GM15510 (cell line): Measurements from ENCODE around the gene NIPBL.

Source experiments
- POLR2A ChIP-seq: IDR thresholded peaks from 3 replicates; pipeline ENCODE4 v1.6.1; 2011; ENCODE audit warnings: borderline replicate concordance; ENCODE audit not compliant: insufficient read length; ENCODE audit errors: extremely low read depth

Gene NIPBL

DNA sequence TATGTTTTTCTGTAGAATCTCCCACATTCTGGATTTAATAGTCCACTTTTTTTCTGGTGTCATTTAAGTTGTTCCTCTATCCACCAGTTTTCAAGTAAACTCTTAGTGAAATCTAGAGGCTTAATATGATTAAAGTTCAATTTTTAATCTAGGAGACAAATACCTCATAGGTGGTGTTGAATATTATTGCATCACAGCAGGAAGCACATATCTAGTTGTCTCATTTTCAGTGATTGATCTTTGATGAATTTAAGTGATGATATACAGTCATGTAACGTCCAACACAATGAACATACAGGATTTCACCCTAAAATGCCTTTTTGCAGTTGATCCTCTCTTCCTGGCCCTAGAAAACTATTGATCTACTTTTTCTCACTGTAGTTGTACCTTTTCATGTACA is 152.3 kb downstream of the NIPBL start:
- TF ChIP-seq POLR2A: no peak

DNA sequence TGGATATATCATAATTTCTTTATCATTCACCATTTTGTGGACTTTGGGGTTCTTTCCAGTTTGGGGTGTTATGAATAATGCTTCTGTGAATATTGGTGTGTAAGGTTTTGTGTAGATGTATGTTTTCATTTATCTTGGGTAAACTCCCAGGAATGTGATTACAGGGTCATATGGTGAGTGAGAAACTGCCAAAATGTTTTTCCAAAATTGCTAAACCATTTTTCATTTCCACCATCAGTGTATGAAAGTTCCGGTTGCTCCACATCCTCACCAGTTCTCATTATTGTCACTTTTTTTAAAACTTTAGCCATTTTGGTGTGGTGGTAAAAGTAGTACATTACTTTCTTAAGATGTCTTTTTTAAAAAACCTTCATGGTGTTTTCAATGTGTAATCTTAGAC is 152.9 kb downstream of the NIPBL start:
- no peak for TF ChIP-seq POLR2A

DNA sequence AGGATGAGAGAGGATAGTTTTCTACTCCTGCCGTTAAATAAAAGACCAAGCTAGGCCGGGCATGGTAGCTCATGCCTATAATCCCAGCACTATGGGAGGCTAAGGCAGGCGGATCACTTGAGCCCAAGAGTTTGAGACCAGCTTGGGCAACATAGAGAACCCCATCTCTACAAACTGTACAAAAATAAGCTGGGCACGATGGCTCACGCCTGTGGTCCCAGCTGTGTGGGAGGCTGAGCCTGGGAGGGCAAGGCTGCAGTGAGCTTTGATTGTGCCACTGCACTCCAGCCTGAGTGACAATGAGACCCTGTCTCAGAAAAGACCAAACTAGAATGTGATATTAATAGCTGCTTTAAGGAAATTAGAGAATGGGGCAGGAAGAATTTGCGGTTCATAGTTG is 158.4 kb downstream of the NIPBL start:
- no peak for TF ChIP-seq POLR2A

DNA sequence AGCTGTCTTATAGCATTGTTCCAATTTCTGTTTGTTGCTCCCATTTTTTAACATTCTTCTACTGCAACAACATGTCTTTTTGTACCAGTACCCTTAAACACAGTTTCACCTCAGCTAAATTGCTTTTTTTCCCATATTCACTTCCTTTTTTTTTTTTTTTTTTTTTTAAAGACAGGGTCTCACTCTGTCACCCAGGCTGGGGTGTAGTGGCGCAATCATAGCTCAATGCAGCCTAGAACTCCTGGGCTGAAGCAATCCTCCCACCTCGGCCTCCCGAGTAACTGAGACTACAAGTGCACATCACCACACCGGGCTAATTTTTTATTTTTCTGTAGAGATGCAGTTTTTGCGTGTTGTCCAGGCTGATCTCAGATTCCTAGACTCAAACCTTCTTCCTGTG is 161.3 kb downstream of the NIPBL start:
- TF ChIP-seq POLR2A: no peak

DNA sequence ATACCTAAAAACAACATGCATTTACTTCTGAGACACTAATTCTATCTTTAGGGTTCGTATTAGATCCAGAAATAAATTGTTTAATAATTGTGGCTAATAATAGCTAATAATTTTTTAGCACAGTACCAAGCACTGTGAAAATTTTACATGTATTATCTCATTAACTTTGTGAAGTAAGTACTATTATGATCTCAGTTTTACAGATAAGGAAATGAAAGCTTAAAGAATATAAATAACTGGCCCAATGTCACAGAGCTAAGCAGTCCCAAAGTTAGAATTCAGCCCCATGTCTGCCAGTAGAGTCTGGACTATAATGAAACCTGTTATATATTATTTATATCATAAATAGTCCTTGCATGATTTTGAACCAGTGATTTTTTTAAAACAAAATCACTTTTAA is 163.3 kb downstream of the NIPBL start:
- TF ChIP-seq POLR2A: no peak

DNA sequence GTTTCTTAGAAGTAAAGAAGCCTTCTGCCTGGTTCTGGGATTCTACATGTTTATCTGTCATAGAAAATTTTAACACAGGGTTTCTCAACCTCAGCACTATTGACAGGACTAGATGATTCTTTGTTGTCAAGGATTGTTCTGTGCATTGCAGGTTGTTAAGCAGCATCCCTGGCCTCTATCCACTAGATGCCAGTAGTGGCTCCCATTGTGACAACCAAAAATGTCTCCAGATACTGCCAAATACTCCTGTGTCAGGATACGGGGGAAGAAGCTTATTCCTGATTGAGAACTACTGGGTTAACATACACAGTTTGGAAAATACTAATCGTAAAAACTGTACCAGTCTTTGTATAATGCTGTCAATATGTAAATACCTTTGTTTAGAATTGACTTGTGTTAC is 167.1 kb downstream of the NIPBL start:
- TF ChIP-seq POLR2A: no peak

GRCh38 chr5:37044120-37044519 is 167.6 kb downstream of the NIPBL start:
- no peak for TF ChIP-seq POLR2A

DNA sequence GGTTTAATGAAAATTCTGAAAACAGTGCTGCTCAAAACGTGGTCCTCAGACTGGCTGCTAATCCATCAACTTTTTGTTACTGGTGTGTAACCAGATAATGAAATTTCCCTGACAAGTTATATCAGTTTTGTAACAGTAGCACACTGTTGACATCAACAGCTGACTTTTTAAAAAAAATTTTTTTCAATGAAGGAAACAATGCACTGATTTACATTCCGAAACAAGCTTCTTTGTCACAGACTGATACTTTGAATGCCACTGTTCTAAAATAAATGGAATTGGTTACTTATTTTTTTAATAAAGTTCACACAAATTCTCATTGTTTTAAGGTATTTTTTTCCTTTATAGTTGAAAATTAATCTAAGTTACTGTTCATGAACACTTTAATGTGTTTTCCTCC is 169.1 kb downstream of the NIPBL start:
- no peak for TF ChIP-seq POLR2A

- no peak for TF ChIP-seq POLR2A
These were observed 171.4 kb downstream of the NIPBL start for GRCh38 chr5:37047947-37048346.

DNA sequence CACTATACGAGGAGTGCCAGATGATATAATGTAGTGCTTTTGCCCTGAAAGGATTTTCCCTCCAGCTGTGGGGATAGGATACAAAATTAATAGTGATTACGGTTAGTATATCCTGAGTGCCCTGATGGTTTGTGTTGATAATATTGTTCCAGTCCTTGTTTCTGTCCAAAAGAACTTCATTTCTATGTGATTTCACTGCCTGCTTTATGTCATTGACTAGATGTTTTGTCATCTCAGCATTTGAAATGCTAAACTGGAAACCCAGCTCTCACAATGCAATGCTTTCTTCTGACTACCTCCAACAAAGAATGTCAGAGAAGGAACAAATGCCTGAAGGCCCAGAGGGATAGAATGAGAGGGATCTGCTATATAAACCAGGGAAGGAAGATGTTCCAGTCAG is 177.8 kb downstream of the NIPBL start:
- no peak for TF ChIP-seq POLR2A

GRCh38 chr5:37055383-37055990 is 178.9 kb downstream of the NIPBL start:
- TF ChIP-seq POLR2A: no peak

DNA sequence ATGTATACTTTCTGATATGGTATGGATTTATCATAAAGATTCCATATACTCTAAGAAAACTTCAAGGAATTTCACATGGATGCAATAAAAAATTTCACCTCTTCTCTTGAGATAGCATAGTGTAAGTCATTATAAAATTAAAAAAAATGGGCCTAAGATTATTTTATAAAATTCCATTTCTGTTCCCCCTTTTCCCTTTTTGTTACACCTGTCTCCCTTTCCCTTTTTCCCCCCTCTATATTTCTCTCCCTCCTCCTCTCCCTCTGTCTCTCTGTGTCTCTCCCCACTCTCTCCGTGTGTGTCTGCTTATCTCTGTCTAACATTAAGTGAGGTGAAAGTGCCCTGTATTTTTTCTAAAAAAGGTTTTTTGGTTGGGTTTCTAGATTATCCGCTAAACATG is 180.2 kb downstream of the NIPBL start:
- no peak for TF ChIP-seq POLR2A

DNA sequence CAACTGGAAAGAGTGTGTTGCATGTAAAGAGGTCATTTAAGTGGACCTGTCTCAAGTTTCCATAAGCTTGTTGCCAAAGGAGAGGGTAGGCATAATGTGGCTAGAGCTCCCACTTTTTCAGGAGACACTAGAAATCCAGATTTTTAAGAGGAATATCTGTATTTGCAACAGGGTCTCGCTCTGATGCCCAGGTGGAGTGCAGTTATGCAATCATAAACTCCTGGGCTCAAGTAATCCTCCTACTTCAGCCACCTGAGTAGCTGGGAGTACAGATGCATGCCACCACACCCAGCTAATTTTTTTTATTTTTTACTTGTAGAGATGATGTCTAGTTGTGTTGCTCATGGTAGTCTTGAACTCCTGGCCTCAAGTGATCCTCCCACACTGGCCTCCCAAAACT is 183.5 kb downstream of the NIPBL start:
- no peak for TF ChIP-seq POLR2A

- TF ChIP-seq POLR2A: no peak
These were observed 187.2 kb downstream of the NIPBL start for GRCh38 chr5:37063739-37064138.

GRCh38 chr5:37064442-37064841 is 187.9 kb downstream of the NIPBL start:
- no peak for TF ChIP-seq POLR2A

DNA sequence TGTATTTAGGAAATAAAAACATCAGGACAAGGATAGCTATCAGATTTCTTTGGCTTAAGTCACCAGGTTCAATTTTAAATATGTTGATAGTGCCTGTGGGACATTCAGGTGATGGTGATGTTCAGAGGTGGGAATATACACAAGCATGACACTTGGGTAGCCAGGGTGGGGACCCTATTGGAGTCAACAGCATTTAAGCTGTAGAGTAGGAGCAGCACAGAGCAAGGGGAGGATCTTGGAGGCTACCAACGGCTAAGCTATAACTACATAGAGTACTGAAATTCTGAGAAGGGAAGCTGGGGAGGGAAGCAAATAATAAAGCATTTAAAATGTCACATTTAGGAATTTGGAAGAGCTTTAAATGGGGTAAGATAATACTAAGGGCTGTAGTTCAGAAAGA is 194.9 kb downstream of the NIPBL start:
- no peak for TF ChIP-seq POLR2A

DNA sequence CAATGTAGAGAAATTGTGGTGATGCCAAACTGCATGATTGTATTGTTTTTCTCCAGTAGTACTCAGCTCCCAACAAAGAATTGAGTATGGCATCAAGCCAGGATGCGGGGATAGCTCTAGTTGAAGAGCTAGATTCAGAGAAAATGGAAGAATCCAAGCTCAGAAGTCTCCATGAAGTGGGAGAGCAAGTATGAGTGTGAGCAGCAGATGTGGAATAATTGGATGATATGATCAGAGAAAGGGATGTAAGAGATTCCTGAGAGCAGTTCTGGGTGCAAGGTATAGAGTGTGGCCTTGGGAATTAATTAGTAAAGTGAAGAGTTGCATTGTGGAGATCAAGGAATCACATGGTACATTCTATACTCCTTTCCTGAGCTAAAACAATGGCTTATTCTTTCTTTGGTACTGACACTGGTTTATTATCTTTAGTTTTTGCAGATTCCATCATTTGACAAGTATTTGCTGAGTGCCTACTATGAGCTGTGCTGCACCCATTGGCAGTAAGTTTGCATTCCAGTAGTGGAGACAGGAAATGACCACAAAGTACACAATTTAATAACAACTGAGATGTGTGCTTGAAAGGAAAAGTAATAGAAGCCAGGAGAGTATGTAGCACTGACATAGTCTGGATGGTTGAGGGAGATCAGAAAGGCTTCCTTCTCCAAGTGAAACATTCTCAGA is 195.5 kb downstream of the NIPBL start:
- TF ChIP-seq POLR2A: no peak

DNA sequence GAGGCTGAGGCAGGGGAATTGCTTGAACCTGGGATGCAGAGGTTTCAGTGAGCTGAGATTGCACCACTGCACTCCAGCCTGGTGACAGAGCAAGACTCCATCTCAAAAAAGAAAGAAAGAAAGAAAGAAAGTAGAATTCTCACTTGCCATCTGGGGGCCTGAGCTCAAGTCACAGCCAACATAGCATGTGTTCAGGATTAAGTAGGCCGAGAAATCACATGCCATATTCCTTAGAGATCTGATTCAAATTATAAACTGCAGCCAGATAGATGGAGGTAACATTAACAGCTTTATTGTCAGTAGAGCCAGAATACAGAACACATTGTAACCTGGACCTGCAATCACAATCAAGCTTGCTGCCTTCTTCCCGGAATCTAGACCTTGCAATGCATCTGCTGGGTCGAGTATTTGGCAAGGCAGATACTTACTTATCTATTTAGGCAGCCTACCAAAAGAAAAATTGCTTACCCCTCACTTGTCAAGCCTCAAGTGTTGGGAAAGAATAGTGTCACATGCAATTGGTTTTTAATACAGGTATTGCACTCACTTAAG is 198.9 kb downstream of the NIPBL start:
- no peak for TF ChIP-seq POLR2A

- TF ChIP-seq POLR2A: no peak
These were observed 200.6 kb downstream of the NIPBL start for GRCh38 chr5:37077146-37077545.
